Putamen (tissue), 1 donor: ENCODE measurements around the gene FRMD4B.
A peak's percentile ranks its signal among the peaks of the same experiment; 100 is the strongest.
"Not testable (repeated sequence)": the region's sequence is repeated elsewhere in the genome, so short reads cannot be mapped to it uniquely, and the experiment has no call there.

ENCODE experiments used
- DNase-seq: peaks from one replicate; pipeline ENCODE4 v3.0.0-alpha.2; 2016; ENCODE audit warnings: low spot score

Gene FRMD4B

GRCh38 chr3:69322512-69322911 lies 63.4 kb downstream of the FRMD4B start:
- DNase-seq: not testable (repeated sequence)

GRCh38 chr3:69322158-69322509 lies 63.8 kb downstream of the FRMD4B start:
- peak; percentile 92 for DNase-seq

DNA sequence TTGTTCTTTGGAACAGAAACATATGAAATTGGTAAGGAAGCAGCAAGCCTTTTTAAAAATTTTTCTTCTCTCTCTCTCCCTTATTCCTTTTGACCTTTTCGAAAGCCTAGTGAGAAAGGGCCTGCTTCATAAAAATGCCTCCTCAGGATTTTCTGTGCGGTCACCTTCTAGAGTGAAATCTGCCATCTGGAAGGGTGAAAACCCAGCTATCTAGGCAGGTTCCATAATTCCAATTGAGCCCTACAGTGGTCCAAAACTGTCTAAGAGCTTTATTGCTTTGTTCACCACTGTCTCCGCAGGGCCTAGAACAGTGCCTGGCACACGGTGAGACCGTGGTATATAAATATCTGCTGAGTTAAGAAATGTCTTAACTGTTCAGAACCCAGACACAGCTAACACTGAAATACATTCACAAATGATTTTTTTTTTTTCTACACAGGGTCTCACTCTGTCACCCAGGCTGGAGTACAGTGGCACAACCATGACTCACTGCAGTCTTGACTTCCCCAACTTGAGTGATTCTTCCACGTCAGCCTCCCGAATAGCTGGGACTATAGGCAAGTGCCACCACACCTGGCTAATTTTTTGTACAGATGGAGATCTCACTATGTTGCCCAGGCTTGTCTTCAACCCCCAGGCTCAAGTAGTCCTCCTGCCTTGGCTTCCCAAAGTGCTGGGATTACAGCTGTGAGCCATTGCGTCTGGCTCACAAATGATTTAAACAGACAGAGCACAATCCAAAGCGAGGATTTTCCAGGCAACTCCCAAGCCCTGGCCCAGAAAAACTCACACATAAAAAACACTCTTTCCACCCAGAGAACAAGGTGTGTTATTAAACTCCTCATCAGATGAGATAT lies 64.4 kb downstream of the FRMD4B start:
- DNase-seq: no peak

DNA sequence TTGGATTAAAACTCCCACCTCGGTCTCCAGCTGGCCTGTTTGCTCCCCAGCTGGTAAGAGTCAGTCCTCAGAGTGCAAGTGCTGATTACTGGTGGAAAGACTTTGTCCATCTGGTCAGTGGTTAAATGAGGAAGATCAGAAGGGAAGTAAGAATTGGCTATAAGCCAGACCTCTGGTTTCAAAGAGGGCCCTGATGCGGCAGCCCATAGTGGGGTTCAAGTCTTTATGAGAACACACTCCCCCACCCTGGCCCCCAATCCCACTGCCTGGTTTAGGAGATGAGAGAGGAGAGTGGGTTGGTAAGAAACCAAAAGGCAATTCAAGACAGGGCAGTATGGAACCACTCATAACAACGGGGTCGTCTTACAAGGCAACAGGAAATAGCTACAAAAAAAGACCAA lies 65.0 kb downstream of the FRMD4B start:
- peak; percentile 61 for DNase-seq

GRCh38 chr3:69319652-69320051 lies 66.2 kb downstream of the FRMD4B start:
- no peak for DNase-seq

- DNase-seq: no peak
These were observed 67.5 kb downstream of the FRMD4B start for GRCh38 chr3:69318410-69318809.

DNA sequence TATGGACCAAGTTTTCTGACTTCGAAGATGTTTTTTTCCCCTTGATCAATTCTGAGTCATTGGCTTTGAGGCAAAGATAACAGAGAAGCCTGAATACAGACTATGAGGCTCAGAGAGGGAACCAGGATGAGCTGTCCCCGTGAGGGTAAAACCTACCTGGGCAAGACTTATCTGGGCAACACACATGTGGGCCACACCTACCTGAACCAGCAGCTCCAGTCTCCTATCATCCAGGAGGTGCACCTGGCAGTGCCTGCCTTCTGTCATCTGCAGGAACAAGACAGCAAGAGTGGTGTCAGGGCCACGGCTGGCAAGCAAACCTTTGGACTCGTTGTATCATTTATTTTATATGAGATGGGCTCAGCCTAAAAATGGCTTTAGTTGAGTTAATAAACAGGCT lies 72.6 kb downstream of the FRMD4B start:
- no peak for DNase-seq

DNA sequence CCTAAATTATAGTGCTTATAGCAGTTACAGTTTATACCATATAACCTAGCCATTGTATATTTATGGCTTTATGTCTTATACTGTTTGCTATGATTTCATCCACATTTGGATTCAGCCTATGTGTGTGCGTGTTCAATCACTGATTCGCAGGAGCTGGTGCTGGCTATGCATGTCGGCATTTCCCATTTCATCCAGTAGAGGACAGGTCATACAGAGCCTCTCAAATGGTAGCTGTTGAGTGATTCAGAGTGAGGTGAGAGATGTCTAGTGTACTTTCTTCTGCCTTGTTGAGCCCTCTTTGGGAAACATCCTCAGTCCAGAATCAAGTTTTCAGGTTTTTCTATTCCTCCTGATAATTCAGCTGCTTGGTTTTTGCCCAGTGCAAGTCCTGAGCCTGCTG lies 76.1 kb downstream of the FRMD4B start:
- DNase-seq: no peak

GRCh38 chr3:69306239-69307185 lies 79.4 kb downstream of the FRMD4B start:
- peak; percentile 86 for DNase-seq

DNA sequence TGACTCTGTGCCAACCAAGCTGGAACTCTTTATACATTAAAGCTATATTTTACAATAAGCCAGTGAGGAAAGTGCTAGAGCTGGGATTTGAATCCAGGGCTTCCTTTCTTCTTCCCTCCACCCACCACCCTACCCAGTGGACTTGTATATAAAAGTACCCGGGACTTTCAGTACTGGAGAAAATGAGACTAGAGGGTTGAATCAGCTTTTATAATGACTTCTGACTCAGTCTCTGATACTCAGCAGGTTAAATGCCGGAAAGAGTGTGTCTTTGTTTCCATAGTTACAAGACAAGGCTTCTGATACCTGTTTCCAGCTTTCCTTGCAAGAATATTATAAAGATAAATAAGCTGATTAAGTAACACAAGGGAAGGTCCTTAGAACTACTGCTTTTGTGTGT lies 80.9 kb downstream of the FRMD4B start:
- DNase-seq: no peak

- DNase-seq: no peak
These were observed 81.5 kb downstream of the FRMD4B start for GRCh38 chr3:69304396-69304795.

DNA sequence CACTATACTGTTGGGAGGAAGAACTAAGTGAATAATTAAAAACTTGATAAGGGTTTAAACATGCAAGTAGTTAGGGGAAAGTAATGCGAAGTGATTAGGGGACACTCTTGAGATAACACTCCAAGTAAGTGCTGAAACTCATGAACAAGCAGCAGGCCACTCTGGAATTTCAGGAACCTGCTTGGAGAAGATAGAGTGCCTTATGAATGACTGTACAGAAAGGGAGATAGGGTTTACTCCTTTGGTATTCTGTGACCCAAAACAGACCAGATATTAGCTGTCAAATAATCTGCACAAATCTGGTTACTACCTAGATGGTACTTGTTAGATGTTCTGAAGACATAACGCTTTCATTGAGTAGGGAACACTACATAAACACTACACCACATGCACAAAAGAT lies 85.6 kb downstream of the FRMD4B start:
- DNase-seq: no peak

DNA sequence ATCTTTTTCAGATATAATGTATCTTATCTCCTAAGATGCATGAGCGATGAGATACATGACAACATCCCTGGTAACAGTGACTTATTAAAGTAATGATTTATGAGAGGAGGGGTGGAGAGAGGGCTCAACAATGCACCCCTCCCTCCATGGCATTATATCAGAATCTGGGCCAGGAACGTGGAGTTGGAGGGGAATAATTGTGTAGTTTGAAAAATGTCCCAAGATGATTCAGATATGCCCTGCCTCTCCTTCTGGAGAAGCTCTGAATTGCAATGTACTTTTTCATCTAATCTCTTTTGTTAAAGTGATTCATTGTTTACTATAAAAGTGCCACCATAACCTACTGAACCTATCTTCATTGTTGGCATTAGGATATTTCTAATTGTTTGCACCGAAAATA lies 86.5 kb downstream of the FRMD4B start:
- no peak for DNase-seq

- no peak for DNase-seq
These were observed 88.4 kb downstream of the FRMD4B start for GRCh38 chr3:69297501-69297900.

DNA sequence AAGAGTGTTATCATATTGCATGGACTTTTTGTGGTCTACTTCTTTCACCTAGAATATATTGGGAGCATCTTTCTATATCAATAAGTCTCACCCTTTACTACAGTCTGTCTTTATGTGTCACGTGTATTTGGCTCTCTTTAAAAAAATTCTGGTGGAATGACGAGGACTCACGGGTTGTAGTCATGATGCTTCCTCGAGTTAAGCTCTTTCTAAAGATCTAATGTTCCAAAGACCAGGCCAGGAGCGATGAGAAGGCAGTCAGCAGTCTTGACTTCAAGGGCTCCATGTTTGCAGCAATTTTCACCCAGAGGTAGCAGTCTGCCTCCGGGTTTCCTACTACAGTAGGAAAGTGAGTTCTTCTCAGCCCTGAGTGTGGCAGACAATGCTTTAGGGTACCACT lies 88.9 kb downstream of the FRMD4B start:
- DNase-seq: no peak

DNA sequence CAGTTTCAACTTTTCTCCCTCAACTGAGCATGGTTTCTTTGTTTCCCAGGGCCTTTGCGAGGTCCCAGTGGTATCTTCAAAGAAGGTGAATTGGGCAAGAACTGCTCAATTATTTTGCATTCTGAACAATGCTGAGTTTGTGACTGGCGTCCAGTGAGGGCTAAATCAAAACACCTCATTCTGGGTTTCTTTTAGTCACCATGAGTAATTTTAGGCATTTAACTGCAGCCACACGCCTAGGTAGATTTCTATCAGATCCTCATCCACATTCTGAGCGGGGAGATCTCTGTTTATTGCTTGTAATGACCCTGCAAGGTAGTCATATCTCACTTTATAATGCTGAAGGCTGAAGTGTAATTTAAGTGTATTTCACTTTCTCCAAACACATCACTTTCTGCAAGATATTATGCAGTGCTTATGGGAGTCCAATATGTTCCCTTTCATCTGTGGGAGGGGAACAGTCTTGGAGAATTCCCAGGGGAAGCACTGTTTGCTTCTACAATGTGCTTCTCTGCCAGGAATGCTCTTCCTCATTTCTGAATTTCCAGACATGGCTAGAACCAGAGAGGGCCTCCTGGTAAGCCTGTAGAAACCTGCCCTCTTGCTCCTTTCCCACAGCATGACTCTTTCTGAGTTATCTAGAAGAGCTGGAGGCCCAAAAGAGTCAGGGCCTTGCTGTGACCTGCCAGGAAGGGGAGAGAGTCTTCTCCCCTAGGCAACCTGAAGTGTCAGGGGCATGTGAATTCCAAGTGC lies 91.7 kb downstream of the FRMD4B start:
- DNase-seq: no peak

DNA sequence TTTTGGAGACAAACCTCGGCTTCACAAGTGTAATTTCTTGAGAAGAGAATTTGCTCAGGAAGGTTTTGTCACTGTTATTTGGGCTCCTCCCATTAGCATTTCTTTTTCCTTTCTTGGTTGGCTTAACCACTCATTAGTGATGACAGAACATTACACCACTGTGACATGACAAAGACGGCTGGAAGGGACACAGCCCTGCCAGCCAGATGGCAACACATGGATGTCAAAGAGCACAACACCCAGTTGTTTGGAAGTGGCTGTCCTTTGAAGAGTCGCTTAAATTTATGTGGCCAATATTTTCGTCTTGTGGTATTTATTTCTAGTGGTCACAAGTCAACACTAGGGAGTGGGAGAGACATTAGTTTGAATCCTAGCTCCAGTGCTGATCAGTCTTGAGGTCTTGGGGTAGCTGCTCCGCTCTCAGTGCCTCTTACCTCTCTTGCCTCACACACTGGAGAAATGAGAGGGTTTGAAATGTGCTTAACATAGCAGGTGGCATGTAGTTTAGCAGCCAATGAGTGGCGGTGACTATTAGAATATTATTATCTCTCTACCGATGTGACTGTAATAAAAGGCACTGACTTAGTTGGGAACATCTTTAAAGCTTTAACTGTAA lies 92.8 kb downstream of the FRMD4B start:
- DNase-seq: no peak

- no peak for DNase-seq
These were observed 93.7 kb downstream of the FRMD4B start for GRCh38 chr3:69292185-69292584.

DNA sequence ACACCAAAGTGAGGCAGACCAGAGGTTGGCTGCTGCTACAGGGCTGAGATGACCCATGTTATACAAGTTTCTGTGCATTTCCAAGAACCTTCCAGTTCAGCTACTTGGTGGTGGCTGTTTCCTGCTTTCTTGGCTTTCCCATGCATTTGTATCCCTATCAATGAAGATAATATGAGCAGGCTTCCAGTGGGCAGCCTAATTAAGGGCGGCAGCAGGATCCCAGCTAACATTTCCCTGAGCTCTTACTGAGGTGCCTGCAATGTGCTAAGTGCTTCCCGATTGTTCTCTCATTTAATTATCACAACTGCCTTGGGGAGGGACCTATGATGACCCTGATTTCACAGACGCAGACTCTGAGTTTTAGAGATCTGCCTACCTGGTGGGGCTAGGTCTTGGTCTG lies 95.5 kb downstream of the FRMD4B start:
- DNase-seq: no peak

GRCh38 chr3:69290006-69290405 lies 95.9 kb downstream of the FRMD4B start:
- DNase-seq: no peak

- DNase-seq: no peak
These were observed 97.6 kb downstream of the FRMD4B start for GRCh38 chr3:69288161-69288895.
